Stimulated activated naive CD8-positive, alpha-beta T cell treated with anti-CD3 and anti-CD28 coated beads, Interleukin-15, Interleukin-2, amounts not matched to agents 100 U/mL and 50 U/mL, for 24 hours (primary cell): ENCODE measurements around the gene CD164L2.
A peak's percentile ranks its signal among the peaks of the same experiment; 100 is the strongest.

Experiments
- ATAC-seq: fragments of 150-1000 bp; cut with Tn5 transposase; one replicate; pipeline ENCODE4 v1.10.0; 2021
- DNase-seq: peaks from one replicate; pipeline ENCODE4 v3.0.0; 2021

CD164L2 gene

GRCh38 chr1:27346991-27347624, 36.0 kb downstream of the CD164L2 start:
- DNase-seq: no peak
- no peak for ATAC-seq

DNA sequence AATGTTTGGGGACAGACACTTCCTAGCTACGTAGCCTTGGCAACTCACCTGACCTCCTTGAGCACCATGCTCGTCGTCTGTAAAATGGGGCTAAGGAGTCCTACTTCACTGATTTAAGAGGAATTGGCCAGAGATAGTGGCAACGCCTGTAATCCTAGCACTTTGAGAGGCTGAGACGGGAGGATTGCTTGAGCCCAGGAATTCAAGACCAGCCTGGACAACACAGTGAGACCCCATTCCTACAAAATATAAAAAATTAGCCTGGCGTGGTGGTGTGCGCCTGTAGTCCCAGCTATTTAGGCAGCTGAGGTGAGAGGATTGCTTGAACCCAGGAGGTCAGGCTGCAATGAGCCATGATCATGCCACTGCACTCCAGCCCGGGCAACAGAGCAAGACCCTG, 36.8 kb downstream of the CD164L2 start:
- no peak for DNase-seq
- no peak for ATAC-seq

GRCh38 chr1:27345272-27345671, 37.9 kb downstream of the CD164L2 start:
- DNase-seq (no peak), ATAC-seq (no peak)

GRCh38 chr1:27343639-27344025, 39.5 kb downstream of the CD164L2 start:
- no peak for ATAC-seq
- no peak for DNase-seq

GRCh38 chr1:27342778-27343638, 40.1 kb downstream of the CD164L2 start:
- ATAC-seq: peak; percentile 38
- peak; percentile 69 for DNase-seq

- DNase-seq (peak; percentile 43), ATAC-seq (peak; percentile 54)
Measured at GRCh38 chr1:27342391-27342777, 40.7 kb downstream of the CD164L2 start.

GRCh38 chr1:27341525-27342252, 41.4 kb downstream of the CD164L2 start, which contains the start of gene SYTL1:
TSS of gene SYTL1 (plus strand) at chr1:27342022. CDS start at chr1:27345335, 3,313 bp downstream.
- ATAC-seq (peak; percentile 69), DNase-seq (peak; percentile 74)

DNA sequence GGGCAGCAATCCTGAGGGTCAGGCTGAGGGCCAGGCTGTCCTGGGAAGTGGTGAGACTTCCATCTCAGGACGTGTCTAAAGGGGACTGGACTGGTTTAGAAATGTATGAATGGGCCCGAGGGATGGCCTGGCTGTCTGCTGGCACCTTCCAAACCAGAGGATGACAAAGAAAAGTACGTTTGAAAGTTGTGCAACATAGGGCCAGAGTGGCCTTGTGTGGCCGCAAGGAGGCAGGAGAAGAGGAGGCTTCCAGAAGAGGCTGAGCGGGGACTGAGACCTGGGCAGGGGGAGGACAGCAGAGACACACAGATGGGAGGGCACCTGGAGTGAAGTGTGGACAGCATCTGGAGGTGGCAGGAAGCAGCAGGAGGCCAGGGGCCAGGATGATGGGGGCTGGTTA, 43.9 kb downstream of the CD164L2 start:
- no peak for DNase-seq
- ATAC-seq: no peak

DNA sequence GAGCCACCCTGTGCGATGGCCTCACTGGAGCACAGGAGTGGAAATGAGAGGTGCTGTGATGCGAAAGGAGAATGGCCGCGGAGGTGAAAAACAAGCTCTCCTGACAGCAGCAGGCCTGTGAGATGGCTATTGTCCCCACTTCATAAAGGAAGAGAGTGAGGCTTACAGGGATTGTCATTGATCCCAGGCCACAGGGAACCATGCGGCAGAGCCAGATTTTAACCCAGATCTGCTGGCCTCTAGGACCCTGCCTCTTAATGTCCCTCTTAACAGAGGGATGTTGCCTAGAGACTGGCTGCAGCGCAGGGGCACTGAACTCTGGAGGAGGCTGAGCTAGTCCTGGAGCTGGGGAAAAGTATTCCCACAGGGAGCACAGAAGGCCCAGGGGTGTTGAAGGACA, 44.4 kb downstream of the CD164L2 start:
- no peak for ATAC-seq
- no peak for DNase-seq

GRCh38 chr1:27336756-27337155, 46.4 kb downstream of the CD164L2 start:
- DNase-seq (no peak), ATAC-seq (no peak)

DNA sequence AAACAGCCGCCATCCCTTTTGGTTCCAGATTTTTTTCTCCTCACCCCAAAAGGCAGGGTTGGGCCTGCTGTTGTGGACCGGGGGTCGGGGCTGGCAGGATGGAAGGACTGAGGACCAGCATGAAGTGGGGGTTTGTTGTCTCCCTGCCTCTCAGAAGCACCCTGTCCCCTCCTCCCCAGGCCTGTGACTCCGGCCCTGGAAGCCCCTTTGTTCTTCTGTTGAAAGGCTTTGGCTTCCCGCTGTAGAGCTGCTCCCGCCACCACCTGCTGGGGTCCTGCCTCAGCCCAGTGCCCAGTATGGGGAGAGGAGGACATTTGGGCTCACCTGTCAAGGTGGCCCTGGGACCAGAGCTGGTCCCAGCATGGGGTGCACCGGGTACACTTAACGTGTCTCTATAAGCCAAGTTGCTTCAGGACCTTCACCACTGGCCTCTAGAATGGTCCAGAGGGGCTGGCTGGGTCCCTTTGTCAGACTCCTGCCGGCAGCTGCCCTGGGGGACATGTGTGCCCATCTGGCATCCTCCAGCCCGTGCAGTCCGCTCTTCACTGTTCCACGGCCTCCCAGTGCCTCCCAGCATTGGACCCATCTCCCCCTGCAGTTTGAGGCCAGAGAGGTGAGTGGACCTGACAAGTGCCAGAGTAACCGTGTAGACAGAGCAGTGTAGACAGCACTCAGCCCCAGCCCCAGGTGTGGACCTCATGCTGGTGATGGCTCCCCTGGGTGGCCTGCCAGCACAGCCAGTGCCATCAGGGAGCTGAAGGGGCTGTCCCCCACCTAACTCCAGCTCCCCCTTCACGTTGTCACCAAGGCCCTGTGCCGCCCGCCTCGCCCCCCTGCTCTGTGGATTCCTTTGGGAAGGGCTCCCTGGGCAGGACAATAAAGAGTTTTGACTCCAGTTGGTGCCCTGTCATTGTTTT, 47.4 kb downstream of the CD164L2 start:
- DNase-seq (no peak), ATAC-seq (no peak)

GRCh38 chr1:27333717-27334279, 49.3 kb downstream of the CD164L2 start:
- DNase-seq (no peak), ATAC-seq (no peak)

DNA sequence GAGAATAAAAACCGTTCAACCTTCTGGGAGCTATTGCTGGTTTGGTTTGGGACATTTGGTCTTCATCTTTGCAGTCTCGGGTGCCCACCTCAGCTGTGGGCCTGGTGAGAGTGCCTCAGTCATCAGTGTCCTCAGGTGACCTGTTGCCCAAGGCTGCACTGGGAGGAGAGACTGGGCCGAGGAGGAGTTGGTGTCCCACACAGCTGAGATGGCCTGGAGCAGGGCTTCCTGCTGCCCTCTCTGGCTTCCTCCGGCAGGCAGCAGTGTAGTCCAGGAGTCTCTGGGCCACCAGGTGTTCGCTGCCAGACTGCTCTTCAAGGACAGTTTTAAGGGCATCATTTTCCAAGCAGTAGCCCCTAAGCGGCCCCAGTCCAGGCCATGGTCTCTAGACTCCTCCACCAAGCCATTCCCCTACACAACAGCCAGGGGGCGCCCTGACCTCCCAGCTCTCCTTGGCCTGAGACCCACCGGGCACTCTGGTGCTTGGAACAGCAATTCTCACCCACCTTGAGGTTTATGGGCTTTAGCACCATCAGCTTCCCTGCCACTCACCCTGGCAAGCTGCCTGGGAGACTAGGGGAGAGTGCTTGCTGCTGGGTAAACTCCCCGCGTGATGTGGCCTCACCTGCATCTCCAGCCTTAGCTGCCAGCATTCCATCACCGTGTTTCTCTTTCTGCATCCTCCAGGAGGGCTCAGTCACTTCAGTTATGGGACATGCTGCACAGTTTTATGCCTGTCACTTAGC, 50.4 kb downstream of the CD164L2 start:
- peak; percentile 72 for DNase-seq
- peak; percentile 73 for ATAC-seq

DNA sequence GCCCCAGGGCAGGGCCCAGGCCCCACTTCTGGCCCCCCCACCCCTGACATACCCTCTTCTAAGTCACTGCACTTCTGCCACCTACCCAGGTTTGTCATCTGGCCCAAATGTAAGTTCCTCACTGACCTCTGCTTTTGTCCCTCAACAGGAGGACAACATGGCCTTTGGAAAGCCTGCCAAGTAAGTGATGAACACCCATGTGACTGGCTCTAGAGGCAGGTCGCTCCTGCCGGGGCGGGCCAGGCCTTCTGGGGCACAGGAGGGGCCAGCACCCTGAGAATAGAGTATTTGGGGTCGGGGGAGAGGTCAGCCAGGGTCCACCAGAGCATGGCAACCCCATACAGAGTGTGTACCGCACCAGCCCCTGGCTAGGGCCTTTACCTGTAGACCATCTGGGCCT, 51.2 kb downstream of the CD164L2 start:
- ATAC-seq: no peak
- no peak for DNase-seq

GRCh38 chr1:27331426-27331825, 51.7 kb downstream of the CD164L2 start:
- no peak for ATAC-seq
- DNase-seq: no peak

- ATAC-seq: no peak
- no peak for DNase-seq
Measured at GRCh38 chr1:27330786-27331185, 52.3 kb downstream of the CD164L2 start.
